ENCODE measurements around the gene TBL1XR1.
"Not testable (repeated sequence)": the region's sequence is repeated elsewhere in the genome, so short reads cannot be mapped to it uniquely, and the experiment has no call there.

Gene TBL1XR1

DNA sequence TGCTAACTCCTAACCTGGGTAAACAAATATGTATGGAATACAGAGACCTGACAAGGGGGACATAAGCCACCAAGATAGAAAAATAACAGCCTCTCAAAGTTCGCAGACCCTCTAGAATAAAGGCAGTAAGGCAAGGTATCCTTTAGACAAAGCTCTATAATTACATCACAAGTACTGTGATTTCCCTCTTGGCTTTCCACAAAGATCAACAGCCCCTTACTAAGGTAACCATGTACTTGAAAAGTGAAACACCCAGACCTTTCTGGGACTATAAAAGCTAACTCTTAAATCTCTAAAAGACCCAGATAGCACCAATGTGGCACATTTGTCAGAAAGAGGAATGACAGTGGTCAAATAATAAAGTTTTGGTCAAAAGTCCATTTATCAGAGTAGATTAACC, 51.9 kb downstream of the TBL1XR1 start:
- TF ChIP-seq CTCF (conservative IDR thresholded peaks at IDR 0.05) = no peak
- peak overlapping the region; percentile 59 for H3K27ac ChIP-seq

DNA sequence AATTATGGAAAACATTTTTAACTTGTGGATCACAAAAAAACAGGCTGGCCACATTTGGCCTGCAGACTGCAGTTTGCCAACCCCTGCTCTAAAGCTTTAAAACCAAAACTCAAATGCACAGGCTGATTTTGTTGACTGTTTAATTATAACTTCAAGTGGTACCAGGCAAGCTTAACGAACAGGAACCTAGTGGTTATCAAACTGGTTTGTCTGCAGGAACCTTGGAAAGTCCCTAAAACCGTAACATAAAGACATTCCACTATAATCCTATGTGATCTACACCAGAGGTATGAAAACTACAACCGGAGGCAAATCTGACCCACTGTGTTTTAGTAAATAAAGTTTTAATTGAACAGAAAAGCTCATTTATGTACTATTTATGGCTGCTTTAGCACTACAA, 52.4 kb downstream of the TBL1XR1 start:
- TF ChIP-seq CTCF (conservative IDR thresholded peaks at IDR 0.05) = no peak
- peak overlapping the region; percentile 59 for H3K27ac ChIP-seq

GRCh38 chr3:177141899-177142646, 55.2 kb downstream of the TBL1XR1 start:
- no peak for TF ChIP-seq CTCF (conservative IDR thresholded peaks at IDR 0.05)
- H3K27ac ChIP-seq = peak overlapping the region; percentile 55

DNA sequence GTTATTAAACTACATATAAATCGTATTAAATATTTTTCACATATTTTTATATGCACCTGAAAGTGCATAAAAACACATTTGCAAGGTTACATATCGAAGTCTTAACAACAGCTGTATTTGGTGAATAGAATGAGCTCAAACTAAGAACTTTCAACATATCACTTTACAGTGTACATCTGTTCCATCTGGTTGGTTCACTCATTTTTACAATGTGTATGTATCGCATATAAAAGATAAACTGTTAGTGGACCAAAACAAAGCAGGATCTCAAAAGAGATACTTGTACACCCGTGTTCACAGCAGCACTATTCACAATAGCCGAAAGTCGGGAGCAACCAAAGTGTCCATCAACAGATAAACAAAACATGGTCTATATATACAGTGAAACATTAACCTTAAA, 55.8 kb downstream of the TBL1XR1 start:
- peak overlapping the region; percentile 55 for H3K27ac ChIP-seq
- TF ChIP-seq CTCF (conservative IDR thresholded peaks at IDR 0.05) = no peak

DNA sequence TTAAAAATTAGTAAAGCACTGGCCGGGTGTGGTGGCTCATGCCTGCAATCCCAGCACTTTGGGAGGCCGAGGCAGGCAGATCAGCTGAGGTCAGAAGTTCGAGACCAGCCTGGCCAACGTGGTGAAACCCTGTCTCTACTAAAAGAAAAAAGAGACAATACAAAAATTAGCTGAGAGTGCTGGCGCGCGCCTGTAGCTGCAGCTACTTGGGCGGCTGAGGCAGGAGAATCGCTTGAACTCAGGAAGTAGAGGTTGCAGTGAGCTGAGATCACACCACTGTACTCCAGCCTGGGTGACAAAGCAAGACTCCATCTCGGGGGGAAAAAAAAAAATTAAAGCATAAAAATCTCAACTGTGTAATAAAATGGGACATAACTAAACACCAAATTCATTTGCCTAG, 58.1 kb downstream of the TBL1XR1 start:
- H3K27ac ChIP-seq = not testable (repeated sequence)

GRCh38 chr3:177137774-177138705, 59.2 kb downstream of the TBL1XR1 start:
- H3K27ac ChIP-seq = no peak overlapping the region; the same call in 1 of the 2 replicates
- TF ChIP-seq CTCF (conservative IDR thresholded peaks at IDR 0.05) = no peak

GRCh38 chr3:177136741-177137140, 60.5 kb downstream of the TBL1XR1 start:
- H3K27ac ChIP-seq = peak overlapping the region; percentile 11; the same call in 1 of the 2 replicates
- no peak for TF ChIP-seq CTCF (conservative IDR thresholded peaks at IDR 0.05)

Data from VCaP (cell line).